CD4-positive, alpha-beta T cell treated with Interferon alpha-2 for 1 hour (primary cell): ENCODE data around the gene SAC3D1.

Experiments used
- DNase-seq, 2 donors: peaks; one replicate each; pipeline ENCODE4 v3.0.0-alpha.2; 2020 to 2022

SAC3D1 gene

DNA sequence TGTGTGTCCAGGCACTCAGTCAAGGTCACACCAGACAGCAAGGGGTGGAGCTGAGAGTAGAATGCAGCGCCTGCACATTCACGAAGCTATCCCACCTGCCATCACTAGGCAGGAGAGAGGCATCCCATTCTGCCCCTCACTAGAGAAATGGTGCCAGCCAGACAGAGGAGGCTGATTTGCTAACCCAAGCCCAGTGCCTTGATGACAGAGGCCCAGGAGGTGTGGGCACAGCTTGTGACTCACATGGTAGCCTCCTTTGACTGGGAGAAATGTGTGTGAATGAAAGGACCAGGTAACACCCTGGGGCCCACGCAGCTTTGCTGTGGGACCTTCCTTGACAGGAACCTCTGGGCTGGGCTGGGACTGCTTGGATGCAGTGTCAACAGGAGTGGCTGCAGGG lies 22.5 kb downstream of the SAC3D1 start:
- DNase-seq = no peak

DNA sequence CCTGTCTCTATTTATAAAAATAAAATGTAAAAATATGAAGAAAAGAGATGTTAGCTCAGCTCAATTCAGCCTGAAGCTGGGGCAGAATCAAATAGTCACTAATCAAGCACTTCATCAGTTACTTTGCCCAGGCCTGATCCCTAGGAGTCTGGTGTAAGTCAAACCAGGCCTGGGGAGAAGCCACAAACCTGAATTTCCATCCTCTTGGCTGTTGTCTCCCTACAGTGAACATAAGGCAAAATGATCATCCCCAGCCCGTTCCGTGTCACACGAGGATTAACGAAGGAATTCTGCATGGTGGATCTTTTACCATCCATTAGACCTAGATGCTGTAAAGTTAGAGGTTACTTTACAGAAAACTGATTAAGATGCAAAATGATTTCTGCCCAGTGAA lies 23.8 kb downstream of the SAC3D1 start:
- DNase-seq = no peak

DNA sequence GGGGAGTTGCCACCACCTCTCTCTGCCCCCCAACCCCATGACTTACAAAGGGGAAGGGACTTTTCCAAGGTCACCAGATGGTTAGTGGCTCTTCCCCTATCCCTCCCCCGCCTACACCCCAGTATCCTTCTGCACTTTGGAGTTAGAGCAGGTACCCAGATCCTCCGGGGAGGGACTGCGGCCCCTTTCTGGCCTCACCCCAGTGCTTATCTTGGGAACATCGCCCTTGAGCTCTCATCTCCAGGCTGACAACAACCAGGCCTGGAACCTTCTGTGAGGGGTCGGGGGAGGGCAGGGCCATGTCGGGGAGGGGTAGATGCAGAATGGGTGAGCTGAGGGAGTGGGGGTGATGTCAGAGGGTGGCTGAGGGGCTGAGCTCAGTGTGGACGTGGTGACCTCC lies 24.8 kb downstream of the SAC3D1 start:
- no peak for DNase-seq

DNA sequence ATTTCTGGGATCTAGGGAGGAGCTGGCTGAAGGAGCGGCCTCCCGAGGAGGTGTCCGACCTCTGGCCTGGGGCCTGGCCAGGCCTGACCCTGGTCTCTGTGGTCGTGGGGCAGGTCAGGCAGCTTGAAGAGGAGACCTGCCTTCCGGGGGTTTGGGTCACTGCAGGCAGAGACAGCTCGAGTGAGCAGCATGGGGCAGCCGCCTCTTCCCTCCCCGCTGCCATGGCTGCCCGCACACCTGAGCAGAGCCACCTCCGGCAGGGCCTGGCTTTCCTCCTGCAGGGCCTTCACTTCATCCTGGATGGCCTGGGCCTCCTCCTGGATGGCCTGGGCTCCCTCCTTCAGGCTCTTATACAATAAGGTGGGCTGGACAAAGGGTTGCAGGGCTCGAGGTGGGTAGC lies 25.3 kb downstream of the SAC3D1 start:
- no peak for DNase-seq

DNA sequence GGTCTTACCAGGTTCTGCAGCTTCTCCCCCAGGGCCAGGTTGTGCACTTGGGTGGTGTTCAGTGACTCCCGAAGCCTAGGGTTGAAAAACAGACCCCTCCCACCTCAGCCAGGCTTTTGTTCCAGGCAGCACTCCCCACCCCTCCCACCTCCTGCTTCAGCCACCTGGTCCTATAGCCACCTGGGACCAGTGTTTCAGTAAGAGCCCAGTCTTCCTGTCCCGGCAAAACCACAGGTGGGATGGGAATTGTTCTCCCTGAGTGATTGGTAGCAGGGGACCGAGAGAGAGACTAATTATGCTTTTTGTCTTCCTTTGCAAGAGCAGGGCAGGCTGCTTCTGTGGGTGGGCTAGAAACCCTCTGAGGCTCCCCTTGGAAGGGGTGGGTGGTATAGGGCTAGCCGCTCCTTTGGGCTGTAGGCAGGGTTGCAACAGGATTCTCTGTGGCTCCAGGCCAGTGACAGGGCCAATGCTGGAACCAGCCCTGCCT lies 25.8 kb downstream of the SAC3D1 start:
- DNase-seq = no peak

DNA sequence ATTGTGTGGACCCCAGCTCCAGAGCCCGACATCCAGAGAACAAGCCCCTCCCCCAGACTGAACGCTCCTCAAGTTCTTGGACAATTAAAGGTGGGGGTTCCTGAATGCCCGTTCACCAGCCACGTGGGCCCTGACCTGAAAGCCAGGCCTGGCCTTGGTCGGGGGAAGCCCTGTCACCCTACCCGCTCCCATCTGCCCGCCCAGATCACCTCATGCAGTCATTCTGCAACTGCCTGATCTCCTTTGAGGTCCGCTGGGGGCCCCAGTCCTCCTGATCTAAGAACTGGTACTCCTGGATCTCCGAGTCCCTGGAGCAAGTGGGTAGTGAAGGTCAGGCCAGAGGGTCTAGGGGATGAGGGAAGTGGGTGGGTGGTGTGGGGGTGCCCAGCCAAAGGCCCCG lies 26.4 kb downstream of the SAC3D1 start:
- no peak for DNase-seq

DNA sequence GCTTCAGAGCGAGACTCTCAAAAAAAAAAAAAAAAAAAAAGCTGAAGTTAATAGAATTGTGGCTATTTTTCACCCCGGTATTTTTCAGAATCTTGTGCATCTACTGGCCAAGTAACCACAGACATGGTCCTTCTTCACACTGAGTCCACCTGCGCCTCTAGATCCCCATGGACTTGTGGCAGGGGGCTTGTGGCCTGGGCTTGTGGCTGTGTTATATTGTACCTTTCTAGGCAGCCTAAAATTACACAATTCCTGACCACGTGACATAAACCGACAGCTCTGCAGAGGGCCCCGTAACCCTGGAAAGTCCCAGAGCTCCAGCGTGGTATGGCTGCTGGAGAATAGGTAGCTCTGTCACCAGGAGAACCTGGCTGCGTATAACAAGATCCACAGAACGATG lies 28.2 kb downstream of the SAC3D1 start:
- DNase-seq = no peak

DNA sequence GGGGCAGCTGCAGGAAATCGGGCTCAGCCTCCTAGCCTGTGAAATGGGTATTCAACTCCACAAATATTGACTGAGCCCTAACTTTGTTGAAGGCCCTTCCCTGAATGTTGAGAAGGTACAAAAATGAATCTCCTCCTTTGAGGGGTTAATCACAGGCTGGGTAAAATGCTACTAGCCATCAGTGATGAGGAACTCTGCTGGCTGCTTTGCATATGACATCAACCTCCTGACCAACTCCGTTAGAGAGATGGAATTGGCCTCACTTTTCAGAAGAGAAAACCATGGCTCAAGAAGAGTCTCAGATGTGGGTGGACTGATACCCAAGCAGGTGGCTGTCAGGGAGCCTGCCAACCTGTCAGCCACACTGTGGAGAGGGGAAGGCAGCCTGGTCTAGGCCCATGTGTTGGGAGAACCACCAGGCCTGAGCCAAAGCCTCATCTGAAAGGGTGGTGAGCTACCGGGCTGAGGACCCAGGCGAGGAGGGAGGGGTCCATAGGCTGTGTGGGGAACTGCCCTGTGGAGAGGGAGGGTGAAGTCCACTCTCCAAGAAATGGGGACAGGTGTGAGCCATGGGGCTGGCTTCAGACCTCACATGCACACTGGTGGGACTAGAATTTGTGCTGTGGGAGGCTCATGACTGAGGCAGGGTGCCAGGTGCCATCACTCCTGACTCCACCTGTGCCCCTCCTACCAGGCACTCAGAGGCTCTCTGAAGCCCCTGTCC lies 31.1 kb downstream of the SAC3D1 start:
- DNase-seq = no peak

DNA sequence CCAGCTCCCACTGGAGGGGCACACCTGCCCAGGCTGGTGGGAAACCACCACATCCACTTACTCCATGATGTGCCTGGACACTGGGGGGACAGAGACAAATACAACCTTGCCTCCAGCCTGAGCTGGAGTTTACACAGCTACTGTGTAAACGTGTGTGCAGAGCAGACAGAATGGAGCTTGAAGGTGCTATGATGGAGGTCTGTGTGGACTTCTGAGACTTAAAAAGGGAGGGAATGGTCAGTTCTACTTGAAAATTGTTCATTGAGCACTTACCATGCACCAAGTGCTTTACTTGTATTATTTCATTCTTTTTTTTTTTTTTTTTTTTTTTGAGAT lies 31.6 kb downstream of the SAC3D1 start:
- DNase-seq = no peak

DNA sequence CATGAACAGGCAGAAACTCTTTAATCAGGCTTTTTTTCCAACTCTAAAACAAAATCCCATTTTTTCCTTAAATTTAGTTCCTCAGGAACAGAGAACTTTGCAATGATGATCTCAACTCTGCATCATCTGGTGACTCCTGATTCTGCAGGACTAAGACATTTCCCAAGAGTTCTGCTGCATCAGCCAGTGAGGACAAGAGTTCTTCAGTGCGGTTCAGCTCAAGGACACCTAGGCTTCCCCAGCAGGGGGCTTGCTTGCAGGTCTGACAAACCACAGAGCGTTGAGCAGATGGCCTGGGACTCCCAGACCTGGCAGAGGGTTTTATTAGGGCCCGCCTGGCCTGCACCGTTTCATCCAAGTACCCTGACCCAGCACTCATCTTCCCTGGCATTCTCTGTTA lies 36.4 kb downstream of the SAC3D1 start:
- DNase-seq = no peak

DNA sequence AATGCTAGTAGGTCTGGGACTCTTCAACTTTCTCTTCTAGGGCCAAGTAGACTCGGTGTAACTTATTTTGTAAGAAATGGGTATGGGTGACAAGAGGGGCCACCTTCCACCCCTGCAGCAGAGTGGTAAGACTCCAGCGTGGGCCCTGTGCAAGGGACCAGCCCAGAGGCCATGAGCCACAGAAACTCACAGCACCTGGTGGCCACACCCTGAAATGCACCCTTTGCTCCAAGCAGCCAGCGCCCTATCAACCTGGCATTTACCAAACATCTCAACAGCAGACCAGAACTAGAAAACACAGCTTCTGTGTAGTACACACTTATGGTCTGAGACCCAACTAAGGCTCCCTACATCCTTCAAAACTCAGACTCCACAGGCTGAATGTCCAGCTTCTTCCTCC lies 37.1 kb downstream of the SAC3D1 start:
- DNase-seq = peak; percentile 70 to 84

DNA sequence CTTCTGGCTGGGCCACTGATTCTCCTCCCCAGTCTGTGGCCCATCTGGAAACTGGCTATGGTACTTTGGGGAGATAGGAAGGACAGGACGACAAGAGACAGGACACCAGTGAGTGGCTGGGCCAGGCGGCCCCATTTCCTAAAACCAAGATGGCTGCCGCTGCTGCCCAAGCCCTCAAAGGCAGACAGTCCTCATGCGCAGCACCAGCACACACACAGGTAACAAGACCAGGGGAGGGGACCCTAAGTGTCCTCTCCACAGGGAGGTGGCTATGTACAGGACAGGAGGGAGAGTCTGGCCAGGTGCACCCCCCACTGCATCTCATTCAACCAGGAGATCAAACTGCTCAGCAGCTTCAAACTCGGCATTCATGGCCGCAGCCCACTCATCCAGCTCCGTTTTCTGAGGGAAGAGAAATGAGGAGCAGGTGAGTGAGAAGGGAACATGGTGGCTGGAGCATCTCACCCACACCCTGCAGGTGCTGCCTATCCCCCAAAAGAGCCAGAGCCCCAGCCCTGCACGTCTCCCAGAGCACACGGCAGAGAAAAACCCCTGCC lies 37.9 kb downstream of the SAC3D1 start:
- DNase-seq = no peak

DNA sequence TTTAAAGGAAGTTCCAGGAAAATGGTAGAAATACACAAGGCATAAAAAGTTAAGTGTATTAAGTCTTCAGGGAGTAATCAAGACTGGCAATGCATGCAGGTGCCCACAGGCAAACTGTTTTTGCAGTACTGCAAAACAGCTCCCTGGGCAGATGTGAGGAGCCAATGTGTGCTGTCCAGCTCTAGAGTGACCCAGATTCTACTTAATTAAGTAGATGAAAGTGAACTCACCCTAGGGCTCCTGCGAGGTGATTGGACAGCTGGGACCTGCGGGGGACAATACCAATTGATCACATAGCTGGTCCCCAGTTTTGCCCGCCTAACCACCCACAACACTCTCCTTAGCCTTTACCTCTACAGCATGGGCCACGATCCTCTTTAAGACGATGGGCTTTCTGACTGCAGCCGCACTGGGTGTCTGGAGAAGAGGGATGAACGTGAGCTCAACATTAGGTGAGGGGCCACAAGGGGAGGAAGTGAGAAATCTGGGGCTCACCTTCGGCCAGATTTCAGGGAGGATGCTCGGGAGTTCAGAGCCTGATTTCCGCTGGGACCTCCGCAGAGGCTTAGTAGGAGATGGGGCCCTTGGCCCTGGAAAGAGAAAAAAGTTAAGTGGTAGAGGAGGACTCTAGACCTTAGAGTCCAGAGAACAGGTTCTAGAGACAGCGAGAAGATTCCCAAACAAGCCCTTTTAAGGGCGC lies 42.3 kb downstream of the SAC3D1 start:
- DNase-seq = no peak

DNA sequence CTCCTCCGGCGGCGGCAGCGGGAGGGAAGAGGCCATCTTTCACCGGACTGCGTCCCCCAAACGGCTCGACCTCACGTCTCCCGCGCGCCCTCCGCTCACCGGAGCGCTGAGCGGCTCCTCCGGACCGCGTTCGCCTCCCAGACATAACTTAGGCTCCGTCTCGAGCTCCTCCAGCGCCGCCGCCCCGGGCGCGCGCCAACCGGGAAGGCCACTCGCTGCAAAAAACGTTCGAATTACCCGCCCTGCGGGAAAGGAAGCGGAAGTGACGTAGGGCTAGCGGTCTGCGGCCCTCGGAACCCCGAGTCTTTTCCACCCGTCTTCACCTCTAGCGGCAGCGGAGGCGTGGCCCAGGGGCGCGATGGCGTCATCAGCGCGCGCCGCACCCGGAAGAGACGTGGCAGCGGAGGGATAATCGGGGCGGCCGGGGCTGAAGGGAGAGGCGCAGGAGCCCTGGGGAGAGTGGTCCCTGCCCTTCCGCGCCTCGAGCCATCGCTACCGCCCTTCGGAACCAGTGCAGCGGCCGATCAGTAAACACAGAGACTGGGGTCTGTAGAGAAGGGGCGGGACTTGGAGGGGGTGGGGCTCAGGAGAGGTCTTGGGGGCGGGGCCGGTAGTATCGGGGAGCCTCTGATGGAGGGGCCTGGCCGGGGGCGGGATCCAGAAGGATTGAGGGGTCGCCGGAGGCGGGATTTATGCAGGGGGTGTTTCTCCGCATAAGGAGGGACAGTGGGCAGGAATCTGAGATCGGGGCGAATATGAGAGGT lies 43.0 kb downstream of the SAC3D1 start, which contains the start of the genes CDCA5 and ZFPL1:
Gene CDCA5 (minus strand): TSS at position 207 of the 764 bp plus-strand sequence. CDS start 62 bp downstream, at position 145.
Gene ZFPL1 (plus strand): TSS at position 389 of the 764 bp plus-strand sequence. CDS start 477 bp downstream, outside the sequence.
- DNase-seq = peak; percentile 96 to 97

DNA sequence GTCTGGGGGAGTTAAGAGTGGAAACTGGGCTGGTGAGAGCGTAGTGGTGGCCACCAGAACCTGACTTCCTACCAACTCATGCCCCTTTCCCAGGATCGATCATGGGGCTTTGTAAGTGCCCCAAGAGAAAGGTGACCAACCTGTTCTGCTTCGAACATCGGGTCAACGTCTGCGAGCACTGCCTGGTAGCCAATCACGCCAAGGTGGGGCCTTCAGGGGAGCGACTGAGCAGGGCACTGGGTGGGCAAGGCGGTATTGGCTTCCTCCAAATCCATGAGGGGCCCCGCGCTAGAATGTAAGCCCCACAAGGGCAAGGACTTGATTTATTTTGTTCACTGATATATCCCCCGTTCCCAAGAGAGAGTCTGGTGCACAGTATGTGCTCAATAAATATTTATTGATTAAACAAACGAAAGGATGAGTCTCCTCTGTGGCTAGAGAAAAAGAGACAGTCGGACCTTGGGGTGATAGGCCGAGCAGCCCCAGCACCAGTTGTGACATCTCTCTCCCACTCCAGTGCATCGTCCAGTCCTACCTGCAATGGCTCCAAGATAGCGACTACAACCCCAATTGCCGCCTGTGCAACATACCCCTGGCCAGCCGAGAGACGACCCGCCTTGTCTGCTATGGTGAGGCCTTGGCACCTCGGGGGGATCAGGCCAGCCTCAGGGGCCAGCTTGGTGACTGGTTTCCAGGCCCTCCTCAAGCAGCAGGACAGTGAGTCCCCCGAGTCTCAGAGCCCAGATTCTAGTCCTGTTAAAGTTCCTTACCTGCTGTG lies 43.8 kb downstream of the SAC3D1 start:
- no peak for DNase-seq

DNA sequence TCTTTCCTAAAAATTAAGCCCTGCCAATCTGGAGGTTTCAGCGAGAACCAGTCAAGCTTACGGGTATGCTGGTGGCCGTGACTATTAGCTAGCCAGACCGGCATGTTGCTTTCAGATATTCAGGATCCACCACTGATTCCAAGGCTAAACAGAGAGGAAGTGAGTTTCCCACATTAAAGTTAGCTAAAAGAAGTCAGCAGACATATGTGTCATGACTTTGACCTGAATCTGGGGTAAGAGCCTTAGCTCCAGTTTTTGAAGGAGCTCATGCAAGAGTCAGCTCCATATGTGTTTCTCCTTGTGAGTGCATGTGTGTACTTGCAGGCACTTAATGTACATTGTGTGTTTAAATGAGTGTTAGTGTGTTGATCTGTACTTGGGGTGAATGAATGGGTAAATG lies 44.4 kb downstream of the SAC3D1 start:
- DNase-seq = no peak

DNA sequence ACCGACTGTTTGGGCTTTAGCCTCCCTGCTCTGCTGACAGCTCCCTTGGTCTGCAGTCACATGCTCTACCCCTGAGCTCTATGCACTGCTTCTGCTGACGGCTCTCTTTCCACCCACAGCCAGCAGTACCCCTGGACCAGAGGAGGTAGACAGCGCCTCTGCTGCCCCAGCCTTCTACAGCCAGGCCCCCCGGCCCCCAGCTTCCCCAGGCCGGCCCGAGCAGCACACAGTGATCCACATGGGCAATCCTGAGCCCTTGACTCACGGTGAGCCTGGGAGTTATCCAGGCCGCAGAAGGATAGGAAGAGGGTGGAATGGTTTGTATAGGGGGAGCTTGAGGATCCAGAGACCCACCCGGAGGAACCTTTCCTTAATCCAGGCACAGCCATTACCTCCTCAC lies 45.8 kb downstream of the SAC3D1 start:
- DNase-seq = no peak

DNA sequence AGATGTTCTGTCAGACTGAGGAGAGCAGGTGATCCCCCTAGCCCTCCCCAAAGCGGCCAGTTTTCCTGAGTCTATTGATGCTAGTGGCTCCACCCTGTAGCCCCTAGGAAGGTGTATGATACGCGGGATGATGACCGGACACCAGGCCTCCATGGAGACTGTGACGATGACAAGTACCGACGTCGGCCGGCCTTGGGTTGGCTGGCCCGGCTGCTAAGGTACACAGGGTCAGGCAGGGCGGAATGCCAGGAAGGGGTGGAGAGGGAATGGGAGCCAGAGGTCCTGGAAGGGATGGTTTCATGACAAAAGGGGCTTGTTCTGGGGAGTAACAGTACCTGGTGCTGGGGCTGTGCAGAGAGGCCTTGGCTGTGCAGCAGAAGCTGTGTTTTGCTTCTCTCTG lies 46.2 kb downstream of the SAC3D1 start:
- no peak for DNase-seq

DNA sequence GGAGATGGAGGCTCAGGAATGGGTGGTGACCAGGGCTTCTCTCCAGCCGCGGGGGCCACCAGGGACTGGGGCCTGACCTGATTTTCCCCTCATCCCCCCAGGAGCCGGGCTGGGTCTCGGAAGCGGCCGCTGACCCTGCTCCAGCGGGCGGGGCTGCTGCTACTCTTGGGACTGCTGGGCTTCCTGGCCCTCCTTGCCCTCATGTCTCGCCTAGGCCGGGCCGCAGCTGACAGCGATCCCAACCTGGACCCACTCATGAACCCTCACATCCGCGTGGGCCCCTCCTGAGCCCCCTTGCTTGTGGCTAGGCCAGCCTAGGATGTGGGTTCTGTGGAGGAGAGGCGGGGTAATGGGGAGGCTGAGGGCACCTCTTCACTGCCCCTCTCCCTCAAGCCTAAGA lies 46.8 kb downstream of the SAC3D1 start:
- DNase-seq = no peak

DNA sequence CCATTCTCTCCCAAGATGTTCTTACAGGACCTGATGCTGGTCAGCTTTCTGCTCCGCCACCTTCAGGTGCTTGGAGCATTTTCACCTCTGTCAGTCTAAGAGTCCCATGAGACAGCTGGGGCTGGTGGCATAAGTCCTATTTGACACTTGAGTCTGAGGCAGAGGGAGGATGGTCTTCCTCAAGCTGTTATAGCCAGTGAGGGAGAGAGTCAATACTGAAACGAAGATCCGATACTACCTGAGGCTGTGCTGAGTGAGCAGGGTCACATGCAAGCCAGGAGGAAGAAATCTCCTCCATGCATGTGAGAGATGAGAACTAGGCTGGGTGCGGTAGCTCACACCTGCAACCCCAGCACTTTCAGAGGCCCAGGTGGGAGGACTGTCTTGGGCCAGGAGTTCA lies 48.6 kb downstream of the SAC3D1 start:
- no peak for DNase-seq

DNA sequence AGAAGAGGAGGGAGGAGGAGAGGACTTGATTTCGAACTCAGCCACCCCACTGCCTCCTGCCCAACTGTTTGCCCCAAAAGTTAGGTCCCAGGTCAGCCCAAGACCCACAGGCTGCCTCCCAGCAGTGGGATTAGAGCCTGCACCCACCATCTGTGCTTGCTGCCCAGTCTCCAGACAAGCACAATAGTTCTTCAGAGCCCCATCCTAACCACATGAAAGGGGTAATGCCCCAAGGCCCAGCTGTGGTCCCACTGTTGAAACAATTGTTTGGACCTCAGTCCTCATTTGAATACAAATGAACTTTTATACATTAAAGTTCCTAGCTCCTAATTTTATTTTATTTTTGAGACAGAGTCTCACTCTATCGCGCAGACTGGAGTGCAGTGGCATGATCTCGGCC lies 49.6 kb downstream of the SAC3D1 start:
- no peak for DNase-seq
